ENCODE results near the gene IL21.

The IL21 gene

GRCh38 chr4:122633211-122633610 is 12.3 kb upstream of the IL21 start:
- no peak for DNase-seq (ENCODE audit: low read depth)

- no peak for DNase-seq (ENCODE audit: low read depth)
Measured at GRCh38 chr4:122632396-122633143, 11.7 kb upstream of the IL21 start.

GRCh38 chr4:122625156-122625555 is 4.3 kb upstream of the IL21 start:
- no peak for DNase-seq (ENCODE audit: low read depth)

- DNase-seq (ENCODE audit: low read depth) = no peak
Measured at GRCh38 chr4:122624205-122624604, 3.3 kb upstream of the IL21 start.

DNA sequence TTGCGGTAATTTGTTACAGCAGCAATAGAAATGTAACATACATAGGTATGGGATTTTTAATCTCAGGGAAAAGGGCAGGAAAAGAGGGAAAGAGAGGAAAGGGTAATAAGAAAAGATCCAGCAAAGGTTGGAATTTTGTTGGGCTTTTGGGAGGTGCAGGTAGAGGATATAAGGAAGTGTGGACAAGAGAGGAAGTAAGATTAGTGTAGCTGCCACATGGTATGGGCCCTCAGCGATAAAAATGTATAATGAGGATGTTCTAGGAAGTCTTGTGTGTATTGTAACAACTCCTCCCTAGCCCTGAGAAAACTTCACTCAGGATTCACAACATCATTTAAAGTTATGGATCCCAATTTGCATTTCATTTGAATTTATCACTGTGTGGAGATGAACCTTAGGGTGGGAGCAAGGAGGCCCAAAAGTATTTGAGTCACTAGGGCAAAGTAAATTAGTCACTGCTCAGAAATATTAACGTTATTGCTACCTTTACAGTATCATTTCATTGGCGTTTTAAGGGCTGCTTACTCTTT is 2.8 kb upstream of the IL21 start:
- DNase-seq (ENCODE audit: low read depth) = no peak

DNA sequence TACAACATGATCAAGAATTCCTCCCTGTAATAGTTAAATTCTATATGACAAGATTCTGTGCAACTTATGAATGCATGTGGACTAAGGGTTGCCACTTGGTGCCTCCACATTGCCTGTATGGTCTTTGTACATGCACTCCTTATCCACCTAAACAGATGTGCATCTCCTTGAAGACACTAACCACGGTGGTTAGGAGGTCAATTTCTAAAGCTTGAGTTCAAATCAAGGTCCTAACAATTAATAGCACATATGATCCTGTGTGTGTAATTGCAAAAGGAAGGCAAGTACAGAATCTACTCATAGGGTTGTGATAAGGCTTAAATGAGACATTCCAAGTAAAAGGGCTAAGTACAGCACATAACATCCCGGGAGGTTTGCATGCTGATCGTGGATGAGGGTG is 1.5 kb upstream of the IL21 start:
- DNase-seq (ENCODE audit: low read depth) = no peak

DNA sequence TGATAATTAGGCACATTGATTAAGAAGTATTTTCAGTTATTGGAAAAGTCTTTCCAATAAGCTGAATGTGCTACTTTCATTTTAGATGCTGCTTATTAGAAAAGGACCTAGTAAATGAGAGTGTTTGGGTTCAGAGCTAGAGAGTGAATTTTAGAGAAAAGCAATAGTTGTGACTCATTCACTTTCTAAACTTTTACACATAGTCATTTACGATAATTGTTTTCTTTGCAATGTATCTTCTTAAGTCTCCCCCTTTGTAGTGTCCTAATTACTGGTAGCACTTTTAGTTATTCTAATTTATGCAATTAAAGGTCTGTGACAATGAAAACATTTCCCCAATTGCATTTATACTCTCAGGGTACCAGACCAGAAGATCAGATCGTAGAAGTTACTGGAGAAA is 1.3 kb downstream of the IL21 start:
- DNase-seq (ENCODE audit: low read depth) = no peak

DNA sequence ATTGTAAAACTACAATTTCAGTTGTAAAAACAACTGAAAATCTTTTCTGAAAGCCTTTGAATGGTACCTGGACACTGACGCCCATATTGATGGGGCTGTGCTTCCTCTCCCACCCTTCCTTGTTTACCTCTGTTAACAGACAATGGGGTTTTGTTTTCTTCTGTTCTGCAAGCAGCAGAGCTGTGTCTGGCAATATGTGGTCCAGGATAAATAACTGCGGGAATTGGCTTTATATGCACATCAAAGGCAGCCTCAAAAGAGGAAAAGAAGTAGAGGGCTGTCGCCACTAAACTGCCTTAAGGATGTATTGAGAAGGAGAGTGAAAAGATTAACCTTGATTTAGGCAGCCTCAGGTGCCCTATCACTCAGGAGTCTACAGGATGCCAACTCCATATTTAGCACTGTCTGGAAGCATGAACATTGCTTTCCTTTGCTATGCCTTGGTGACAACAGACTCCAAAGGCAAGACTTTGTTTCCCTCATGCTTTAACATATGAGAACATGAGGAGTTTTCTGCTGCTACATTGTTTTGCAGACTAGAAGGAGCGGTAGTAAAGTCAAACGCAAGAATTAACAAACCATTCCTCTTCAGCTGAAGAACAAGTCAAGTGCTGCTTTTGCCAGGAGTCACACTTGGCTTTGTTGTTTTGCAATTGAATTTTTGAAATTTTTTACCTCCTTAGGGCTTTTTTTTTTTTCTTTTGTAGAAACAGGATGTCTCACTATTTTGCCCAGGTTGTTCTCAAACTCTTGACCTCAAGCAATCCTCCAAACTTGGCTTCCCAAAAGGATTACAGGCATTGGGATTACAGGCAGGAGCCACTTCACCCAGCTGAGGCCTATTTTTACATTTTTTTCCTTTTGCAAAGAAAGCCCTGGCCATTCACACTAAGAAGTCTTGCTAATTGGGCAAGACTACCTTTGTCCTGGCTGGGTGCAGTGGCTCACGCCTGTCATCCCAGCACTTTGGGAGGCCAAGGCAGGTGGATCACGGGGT is 3.0 kb downstream of the IL21 start:
- DNase-seq (ENCODE audit: low read depth) = no peak

GRCh38 chr4:122616915-122617596 is 3.8 kb downstream of the IL21 start:
- no peak for DNase-seq (ENCODE audit: low read depth)

GRCh38 chr4:122614621-122615020 is 6.2 kb downstream of the IL21 start:
- DNase-seq (ENCODE audit: low read depth) = no peak

DNA sequence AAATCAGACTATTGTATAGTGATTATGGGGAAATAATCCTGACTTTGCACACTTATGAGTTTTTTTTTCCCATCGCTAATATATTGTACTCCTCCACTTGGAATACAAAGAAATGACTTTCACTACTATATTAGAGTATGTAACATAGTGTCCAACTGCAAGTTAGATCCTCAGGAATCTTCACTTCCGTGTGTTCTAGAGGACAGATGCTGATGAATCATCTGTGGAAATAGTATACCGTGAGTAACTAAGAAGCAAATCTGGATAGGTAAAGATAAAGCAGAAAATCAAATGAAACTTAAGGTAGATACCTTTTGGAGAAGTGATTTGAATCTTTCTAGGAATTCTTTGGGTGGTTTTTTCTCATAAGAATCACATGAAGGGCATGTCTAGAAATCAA is 8.3 kb downstream of the IL21 start:
- no peak for DNase-seq (ENCODE audit: low read depth)

DNA sequence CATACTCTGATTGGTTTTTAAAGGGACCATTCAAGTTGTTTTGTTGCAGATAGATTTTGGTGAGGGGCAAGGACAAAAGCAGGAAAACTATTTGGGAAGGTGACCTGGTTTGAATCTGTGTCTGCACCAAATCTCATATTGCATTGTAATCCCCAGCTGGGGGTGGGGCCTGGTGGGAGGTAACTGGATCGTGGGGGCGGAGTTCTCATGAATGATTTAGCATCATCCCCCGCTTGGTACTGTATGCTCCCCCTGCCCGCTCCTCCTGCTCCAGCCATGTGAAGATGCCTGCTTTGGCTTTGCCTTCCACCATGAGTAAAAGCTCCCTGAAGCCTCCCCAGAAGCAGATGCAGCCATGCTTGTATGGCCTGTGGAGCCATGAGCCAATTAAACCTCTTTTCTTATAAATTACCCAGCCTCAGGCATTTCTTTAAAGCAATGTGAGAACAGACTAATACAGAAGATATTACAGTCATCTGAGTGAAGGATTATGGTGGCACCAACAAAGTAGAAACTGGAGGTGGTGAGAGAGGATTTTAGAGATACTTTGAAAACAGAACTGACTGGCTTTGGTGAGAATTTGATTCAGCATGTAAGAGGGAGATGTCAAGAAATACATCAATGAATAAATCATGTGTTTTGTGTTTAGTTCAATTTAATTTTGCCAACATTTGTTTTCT is 14.4 kb downstream of the IL21 start:
- no peak for DNase-seq (ENCODE audit: low read depth)

GRCh38 chr4:122604146-122604545 is 16.7 kb downstream of the IL21 start:
- no peak for DNase-seq (ENCODE audit: low read depth)

GRCh38 chr4:122603156-122603574 is 17.7 kb downstream of the IL21 start:
- no peak for DNase-seq (ENCODE audit: low read depth)

DNA sequence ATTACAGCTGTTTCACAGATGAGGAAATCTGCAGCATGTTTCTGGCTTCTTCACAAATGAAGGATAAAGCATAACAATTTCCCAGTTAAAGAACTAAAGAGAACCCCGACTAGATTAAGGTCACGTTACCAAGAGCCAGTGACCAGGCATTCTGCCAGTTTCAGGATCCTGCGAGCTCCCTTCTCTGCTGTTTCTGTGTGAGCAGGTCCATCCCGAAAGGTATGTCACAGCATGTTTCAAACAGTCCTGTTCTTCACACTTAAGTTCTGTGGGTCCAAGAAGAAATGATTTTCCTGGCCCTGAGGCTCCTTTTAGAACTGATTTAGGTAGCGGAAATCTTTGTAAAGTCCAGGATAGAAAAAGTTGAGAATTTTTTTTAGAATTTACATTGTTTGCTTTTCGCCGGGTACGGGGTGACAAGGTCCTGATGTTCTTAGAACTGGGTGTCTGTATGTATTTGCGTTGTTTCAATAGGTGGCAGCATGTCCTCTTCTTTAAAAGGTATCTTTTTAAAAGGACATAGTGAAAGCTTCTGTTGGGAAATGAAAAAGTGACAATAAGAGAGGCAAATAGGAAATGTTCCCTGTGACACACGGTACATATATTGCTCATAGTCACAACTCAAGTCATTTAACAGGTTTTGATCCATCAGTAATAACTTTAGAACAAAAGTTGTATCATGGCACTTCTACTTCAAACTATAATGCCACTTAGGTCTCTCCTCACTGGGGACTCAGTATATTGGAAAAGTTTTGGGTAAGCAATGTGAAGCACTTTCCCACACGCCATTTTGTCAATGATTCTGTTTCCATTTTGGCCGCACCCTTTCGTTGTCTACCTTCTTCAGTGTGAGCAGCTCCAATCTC is 18.4 kb downstream of the IL21 start:
- DNase-seq (ENCODE audit: low read depth) = no peak

- DNase-seq (ENCODE audit: low read depth) = no peak
Measured at GRCh38 chr4:122591196-122591595, 29.7 kb downstream of the IL21 start.

DNA sequence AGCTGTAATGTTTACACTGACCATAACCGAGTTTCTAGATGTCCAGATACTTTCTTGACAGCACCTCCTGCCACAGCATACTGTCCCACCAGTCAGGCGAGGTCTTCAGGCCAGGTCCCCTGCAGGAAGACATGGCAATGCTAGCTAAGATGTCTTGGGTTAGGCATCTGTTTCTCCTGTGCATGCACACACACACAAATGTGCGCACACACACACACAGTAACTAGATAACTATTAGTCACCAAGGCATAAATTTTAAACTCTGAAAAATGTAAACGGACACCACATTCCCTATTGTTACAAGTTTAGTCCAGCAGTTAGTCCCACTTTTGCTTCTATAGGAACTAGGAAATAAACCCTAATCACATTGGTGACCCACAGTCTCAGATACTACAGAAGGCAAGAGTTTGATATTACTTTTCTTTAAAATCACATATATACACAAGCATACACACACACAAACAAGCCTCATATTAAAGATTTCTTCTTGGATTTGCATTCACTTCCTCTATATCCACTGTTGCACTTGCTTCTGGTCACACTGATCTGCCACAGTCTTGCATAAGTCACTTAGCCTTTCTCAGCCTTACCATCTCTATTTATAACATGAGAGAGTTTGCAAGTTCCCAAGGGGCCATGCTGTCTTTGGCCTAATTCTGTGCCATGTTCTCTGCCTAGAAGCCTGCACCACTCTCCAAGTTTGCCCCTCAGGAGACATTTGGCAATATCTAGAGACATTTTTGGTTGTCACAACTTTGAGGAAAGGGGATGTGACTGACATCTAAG is 32.2 kb downstream of the IL21 start:
- DNase-seq (ENCODE audit: low read depth) = no peak

- DNase-seq (ENCODE audit: low read depth) = no peak
Measured at GRCh38 chr4:122584519-122584918, 36.3 kb downstream of the IL21 start.

GRCh38 chr4:122583906-122584305 is 37.0 kb downstream of the IL21 start:
- no peak for DNase-seq (ENCODE audit: low read depth)

All from T follicular helper cell (primary cell).